HG02943 (cell line): Measurements from ENCODE around the gene MED12.
A peak's percentile ranks its signal among the peaks of the same experiment; 100 is the strongest.

Experiments used
- ATAC-seq: cut with Tn5 transposase; IDR thresholded peaks from one replicate; pipeline ENCODE4 v1.9.1; 2021; ENCODE audit warnings: mild to moderate bottlenecking, low read depth, moderate library complexity; ENCODE audit not compliant: unreplicated experiment

Gene MED12

GRCh38 chrX:71118032-71118984 is at the start of gene MED12:
TSS of gene MED12 (plus strand) at chrX:71118596. CDS start at chrX:71118755, 159 bp downstream.
- peak; percentile 76 for ATAC-seq

DNA sequence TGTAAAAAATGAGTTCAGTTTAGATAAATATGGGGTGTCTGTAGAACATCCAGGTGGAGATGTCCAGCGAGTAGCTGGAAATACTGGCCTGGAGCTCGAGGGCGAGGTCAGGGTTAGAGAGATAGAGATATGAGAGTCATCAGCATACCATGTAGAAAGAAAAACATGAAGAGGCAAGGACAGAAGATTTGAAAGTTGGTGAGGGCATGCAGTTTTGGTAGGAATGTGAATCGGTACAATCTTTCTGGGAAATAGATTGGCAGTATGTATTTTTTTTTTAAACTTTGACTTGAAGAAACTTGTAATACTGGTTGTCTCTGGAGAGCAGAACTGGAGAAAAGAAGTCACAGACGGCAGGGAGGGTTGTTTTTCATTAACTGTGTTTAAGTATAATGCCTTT is 47.9 kb upstream of the MED12 start:
- ATAC-seq: no peak

DNA sequence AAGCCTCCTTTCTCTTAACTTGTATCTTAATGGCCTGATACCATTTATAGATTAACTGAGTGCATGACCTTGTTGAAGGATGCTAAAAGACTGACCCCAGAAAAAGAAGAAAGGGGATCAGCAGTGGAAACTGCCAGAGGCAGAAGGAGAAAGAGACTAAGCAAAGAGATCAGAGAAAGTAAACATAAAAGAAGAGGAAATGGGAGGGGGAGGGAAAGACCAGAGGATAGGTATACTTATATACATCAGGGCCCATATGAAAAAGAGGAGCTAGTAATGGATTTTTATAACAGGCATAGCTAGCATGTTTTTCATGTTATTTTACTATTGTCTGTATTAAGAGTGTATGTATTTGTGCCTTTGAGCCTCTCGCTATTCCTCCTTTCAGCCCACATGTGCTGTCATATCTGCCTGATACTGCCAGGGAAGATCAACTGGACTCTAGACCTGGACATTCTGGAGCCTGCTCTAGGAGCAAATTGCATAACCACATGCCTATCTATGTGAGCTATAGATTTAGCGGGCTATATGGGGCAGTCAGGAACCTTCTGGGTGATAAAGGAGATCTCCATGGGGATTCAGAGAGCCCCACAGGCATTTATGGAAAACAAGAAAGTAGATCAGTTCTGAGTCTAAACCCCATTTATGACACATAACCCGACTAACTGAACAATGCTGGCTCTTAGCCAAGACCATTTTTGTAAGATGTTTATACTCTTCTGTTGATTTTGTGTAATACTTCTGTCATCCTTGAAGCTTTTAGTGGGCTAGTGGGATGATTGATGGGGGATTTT is 36.9 kb upstream of the MED12 start:
- ATAC-seq: no peak

- ATAC-seq: no peak
Measured at GRCh38 chrX:71082124-71082647, 36.2 kb upstream of the MED12 start.

- no peak for ATAC-seq
Measured at GRCh38 chrX:71082822-71083221, 35.6 kb upstream of the MED12 start.

DNA sequence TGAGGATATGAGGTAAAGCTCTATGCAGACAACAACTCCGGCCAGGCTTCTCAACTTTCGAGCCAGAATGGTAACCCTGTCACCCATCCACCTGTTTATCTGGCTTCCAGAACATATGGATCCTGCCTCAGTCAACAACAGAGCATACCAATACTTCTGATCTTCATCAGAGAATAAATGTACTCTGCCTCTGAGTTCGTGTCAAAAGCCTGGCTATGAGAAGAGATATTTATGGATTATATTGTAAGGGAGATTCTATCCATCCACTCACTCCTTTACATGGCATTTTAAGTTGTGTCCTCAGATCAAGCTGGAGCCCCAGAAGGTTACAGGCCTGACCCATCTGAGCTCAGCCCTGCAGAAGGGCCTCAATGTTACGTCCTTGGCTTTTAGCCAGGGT is 32.5 kb upstream of the MED12 start:
- ATAC-seq: no peak

DNA sequence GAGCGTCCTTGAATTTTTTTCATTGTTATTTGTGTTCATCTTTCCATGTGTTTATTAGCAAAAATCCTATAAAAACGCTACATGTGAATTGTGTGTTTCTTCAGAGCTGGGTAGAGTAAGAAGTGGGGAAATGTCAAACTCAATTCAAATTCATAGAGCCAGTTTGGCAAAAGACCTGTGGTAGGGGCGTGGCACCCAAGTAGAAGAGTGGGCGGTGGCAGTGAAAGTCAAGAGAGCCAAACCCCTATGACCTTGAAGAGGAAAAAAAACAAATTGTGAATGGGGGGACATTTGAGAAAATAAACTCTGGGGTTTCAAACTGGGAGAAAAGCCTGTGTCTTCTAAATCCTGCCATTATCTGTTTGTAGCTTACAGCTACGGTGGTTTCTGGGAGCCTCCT is 27.1 kb upstream of the MED12 start:
- ATAC-seq: no peak

DNA sequence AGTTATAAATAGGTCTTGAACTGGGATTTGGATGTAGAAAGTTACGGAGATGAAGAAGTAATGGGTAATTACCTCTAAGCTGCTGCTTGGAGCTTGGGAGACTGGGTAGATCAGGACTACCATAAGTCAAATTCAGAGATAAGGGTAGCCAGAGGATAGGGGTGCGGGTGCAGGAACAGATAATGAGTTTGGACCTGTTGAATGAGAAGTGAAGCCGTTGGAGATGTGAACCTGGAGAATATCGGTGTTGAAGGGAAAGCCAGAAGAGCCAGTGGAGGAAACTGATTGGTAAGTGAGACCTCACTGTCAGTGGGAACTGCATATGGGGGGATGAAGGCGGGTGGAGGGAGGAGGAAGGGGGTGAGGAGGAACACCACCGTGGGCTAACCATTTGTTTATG is 23.4 kb upstream of the MED12 start:
- no peak for ATAC-seq

DNA sequence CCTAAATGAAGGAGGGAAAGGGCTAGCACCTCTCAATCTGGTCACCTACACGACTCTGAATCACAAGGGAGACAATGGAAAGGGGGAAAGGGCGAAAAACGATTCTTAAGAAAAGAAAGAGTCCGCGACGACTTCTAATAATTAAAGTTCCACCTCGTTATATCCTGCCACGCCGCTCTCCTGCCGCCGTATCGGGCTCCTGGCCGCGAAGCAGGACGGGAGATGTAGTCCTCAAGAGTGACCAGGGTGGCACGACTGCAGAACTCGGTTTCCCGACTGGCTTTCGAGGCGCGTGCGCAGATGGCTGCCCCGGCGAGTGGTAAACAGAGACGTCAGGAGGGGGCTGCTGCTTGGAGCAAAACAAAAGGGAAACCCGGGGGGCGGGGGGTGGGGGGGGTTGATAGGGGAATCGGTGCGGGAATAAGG is 22.8 kb upstream of the MED12 start, which contains the start of gene FOXO4:
FOXO4 (plus strand) TSS at position 297 of the 426 bp plus-strand sequence. CDS start 678 bp downstream, outside the sequence.
- peak; percentile 83 for ATAC-seq

GRCh38 chrX:71095981-71096759 is 22.2 kb upstream of the MED12 start:
- no peak for ATAC-seq

DNA sequence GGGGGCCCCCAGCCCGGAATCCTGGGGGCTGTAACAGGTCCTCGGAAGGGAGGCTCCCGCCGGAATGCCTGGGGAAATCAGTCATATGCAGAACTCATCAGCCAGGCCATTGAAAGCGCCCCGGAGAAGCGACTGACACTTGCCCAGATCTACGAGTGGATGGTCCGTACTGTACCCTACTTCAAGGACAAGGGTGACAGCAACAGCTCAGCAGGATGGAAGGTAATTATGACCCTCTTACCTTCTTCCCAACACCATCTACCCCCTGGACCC is 21.7 kb upstream of the MED12 start:
- no peak for ATAC-seq

DNA sequence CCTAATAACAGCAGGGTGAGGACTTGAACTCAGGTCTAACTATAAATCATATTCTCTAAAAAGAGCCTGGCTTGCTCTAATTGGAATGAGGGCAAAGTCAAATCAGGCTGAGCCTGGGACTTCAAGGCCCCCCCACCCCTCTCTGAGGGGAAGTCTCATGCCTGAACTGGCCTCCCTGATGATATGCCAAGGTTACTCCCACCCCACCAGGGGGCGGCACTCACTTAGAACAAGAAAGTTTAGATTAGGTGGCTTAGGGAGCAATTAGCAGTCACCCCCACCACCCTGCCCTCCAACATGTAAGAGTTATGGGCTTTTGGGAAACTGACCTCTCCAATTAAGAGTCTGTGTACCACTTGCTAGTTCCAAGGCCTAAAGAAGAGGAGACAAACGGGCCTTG is 20.1 kb upstream of the MED12 start:
- ATAC-seq: no peak

GRCh38 chrX:71098951-71099506 is 19.4 kb upstream of the MED12 start:
- no peak for ATAC-seq

DNA sequence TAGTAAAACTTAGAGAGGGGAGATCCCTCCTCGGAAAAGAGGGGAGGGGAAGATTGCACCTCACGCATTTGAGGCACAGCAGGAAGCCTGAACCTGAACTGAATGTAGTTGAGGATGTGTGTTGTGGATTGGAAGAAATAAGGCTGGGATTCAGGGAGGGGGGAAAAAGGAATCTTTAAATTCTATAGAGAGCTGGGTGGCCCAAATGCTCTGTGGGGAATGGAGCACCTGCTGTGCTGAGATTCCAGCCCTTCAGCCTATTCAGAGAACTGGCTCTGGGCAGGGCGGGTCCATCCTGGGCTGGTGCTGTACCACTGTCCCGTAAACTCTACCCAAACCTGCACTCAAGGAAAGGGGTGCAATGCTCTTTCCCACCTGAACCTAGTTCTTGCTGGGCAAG is 18.7 kb upstream of the MED12 start:
- no peak for ATAC-seq

DNA sequence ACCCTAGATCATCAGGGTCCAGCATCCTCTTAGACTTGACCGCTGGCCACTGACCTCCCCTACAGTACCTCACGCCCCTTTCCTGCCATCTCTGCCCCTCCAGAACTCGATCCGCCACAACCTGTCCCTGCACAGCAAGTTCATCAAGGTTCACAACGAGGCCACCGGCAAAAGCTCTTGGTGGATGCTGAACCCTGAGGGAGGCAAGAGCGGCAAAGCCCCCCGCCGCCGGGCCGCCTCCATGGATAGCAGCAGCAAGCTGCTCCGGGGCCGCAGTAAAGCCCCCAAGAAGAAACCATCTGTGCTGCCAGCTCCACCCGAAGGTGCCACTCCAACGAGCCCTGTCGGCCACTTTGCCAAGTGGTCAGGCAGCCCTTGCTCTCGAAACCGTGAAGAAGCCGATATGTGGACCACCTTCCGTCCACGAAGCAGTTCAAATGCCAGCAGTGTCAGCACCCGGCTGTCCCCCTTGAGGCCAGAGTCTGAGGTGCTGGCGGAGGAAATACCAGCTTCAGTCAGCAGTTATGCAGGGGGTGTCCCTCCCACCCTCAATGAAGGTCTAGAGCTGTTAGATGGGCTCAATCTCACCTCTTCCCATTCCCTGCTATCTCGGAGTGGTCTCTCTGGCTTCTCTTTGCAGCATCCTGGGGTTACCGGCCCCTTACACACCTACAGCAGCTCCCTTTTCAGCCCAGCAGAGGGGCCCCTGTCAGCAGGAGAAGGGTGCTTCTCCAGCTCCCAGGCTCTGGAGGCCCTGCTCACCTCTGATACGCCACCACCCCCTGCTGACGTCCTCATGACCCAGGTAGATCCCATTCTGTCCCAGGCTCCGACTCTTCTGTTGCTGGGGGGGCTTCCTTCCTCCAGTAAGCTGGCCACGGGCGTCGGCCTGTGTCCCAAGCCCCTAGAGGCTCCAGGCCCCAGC is 17.6 kb upstream of the MED12 start:
- ATAC-seq: no peak

DNA sequence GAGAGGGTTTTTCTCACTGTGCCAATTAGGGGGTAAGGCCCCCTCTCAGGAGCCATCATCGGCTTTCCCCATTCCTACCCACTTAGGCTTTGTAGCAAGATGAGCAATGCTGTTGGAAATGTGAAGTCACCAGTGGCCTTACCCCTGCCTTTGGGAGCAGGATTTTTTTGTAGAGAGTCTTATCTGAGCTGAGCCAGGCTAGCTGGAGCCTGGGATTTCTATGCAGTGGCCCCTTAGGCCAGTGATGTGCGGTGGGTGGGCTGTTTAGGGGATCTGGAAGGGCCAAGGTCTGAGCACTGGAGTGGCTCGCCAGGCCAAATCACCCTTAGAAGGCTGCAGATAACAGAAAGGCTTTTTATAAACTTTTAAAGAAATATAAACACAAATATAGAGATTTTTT is 16.1 kb upstream of the MED12 start:
- no peak for ATAC-seq

DNA sequence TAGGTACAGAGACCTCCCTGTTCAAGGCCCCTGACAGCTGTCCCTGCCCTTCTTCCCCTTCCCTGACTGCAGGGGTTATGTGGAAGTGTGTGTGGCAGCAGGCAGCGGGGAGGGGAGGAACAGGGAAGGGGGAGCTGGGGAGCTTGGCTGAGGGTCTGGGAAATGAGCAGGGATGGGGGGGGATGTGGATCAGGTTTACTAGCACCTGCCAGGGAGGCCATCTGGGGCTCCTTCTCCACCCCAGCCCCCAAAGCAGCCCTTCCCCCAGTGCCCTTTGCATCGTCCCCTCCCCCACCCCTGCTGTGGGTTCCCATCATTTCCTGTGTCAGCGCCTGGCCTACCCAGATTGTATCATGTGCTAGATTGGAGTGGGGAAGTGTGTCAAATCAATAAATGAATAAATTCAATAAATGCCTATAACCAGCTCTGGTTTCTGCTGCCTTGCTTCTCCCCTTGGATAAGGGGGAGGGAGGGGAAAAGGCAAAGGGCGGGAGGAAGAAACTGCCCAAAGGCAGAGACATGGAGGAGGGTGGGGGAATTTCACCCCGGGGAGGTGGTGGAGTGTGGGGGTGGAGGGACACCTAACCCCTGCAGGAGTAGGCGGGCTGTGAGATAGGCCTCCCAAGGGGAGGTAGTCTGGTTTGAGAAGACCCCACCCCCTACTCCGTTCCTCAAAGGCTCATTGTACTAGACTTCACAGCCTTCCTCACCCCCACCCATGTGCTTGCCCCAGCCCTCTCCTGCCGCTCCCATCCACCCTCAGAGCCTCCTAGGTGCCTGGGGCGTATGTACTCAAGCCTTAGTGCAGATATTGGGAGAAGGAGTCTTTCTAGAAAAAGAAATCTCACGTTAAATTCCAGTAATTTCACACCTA is 15.0 kb upstream of the MED12 start:
- no peak for ATAC-seq

DNA sequence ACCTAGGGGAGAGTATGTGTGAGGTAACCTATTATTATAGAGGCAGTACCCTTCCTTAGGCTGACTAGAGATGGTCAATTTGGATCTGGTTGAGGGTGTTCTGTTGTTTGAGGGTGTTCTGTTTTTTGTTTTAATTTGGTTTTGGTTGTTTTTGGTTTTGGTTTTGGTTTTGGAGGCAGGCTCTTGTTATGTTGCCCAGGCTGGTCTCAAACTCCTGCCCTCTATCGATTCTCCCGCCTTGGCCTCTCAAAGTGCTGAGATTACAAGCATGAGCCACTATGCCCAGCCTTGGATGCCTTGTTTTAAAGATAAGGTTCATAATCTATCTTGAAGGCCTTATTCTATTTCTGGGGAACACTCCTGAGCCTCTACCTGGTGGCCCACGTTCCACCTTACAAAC is 12.8 kb upstream of the MED12 start:
- no peak for ATAC-seq
